Transverse colon (tissue), 4 donors: ENCODE results near the gene DYNLRB1.

Experiments
- CTCF ChIP-seq, 5 experiments: fragments of 200-600 bp in 3 of 5; fragments of 450-650 bp in 2 of 5; sonication (generic) in 3 of 5; IDR thresholded peaks; 1 replicate in 2 of 5; 2 replicates in 3 of 5; pipeline ENCODE4 v1.5.1; 2016 to 2017; ENCODE audit warnings: antibody characterized with exemption in 5 of 5, inconsistent platforms in 3 of 5, mild to moderate bottlenecking in 2 of 5, moderate library complexity in 1 of 5
- EP300 ChIP-seq: sonication (generic); formaldehyde crosslinking; IDR thresholded peaks from one replicate; pipeline ENCODE4 v1.6.1; 2017; ENCODE audit warnings: antibody characterized with exemption, low read depth
- POLR2A ChIP-seq: fragments of 450-650 bp; IDR thresholded peaks from one replicate; pipeline ENCODE4 v1.6.1; 2016; ENCODE audit warnings: antibody characterized with exemption, mild to moderate bottlenecking, moderate library complexity
- POLR2AphosphoS5 ChIP-seq, 3 donors: sonication (generic); formaldehyde crosslinking; IDR thresholded peaks; one replicate each; pipeline ENCODE4 v1.6.1; 2016; ENCODE audit warnings: antibody characterized with exemption in 3 of 3

- TF ChIP-seq POLR2A = no peak
- no peak for TF ChIP-seq CTCF (IDR thresholded peaks at IDR 0.05)
- no peak for TF ChIP-seq EP300
- TF ChIP-seq POLR2AphosphoS5 (IDR thresholded peaks at IDR 0.05) = no peak
Measured at GRCh38 chr20:34525342-34525708, 9.1 kb downstream of the DYNLRB1 start.
